Neural cell (in vitro differentiated cells): ENCODE data around the gene ARHGAP9. TPM values are rescaled to one million over a fixed set of nuclear protein-coding genes. Genes with fewer than 3 reads are reported as not detected.

Source experiments
- H2AFZ ChIP-seq: fragments of 200-600, 300-800 bp; sonication (generic), shearing (Covaris generic); 2 replicates; pipeline ENCODE4 v1.6.0; 2014; ENCODE audit warnings: low read depth, mild to moderate bottlenecking, antibody characterized with exemption, low read length, moderate library complexity
- H3F3A ChIP-seq: fragments of 200-600 bp; shearing (Covaris generic); 2 replicates; pipeline ENCODE4 v1.6.1; 2016; ENCODE audit warnings: mild to moderate bottlenecking, moderate library complexity, mixed read lengths, antibody characterized with exemption, low read length; ENCODE audit not compliant: insufficient read depth, poor library complexity, severe bottlenecking
- H3K27ac ChIP-seq: fragments of 200-600, 300-800 bp; sonication (generic), shearing (Covaris generic); 2 replicates; pipeline ENCODE4 v1.5.1; 2014; ENCODE audit warnings: mild to moderate bottlenecking, low read length, moderate library complexity
- H3K27me3 ChIP-seq: fragments of 300-800, 200-600 bp; sonication (generic), shearing (Covaris generic); 2 replicates; pipeline ENCODE4 v1.6.0; 2014; ENCODE audit warnings: mild to moderate bottlenecking, low read depth, low read length, moderate library complexity; ENCODE audit not compliant: insufficient read depth
- H3K36me3 ChIP-seq: fragments of 300-800, 200-600 bp; sonication (generic), shearing (Covaris generic); 2 replicates; pipeline ENCODE4 v1.5.1; 2014; ENCODE audit warnings: mild to moderate bottlenecking, antibody characterized with exemption, low read length, moderate library complexity; ENCODE audit not compliant: insufficient read depth
- H3K4me2 ChIP-seq: fragments of 300-800, 200-600 bp; sonication (generic), shearing (Covaris generic); 2 replicates; pipeline ENCODE4 v1.6.0; 2014; ENCODE audit warnings: mild to moderate bottlenecking, low read length
- H3K4me3 ChIP-seq: fragments of 300-800, 200-600 bp; sonication (generic), shearing (Covaris generic); 2 replicates; pipeline ENCODE4 v1.5.1; 2014; ENCODE audit warnings: mild to moderate bottlenecking, low read length, moderate library complexity
- H3K79me2 ChIP-seq: fragments of 200-600 bp; shearing (Covaris generic); replicated peaks from 2 replicates; pipeline ENCODE4 v1.6.0; 2014; ENCODE audit warnings: mild to moderate bottlenecking, low read length, moderate library complexity; ENCODE audit not compliant: insufficient read depth
- H3K9ac ChIP-seq: fragments of 300-800, 200-600 bp; sonication (generic), shearing (Covaris generic); 2 replicates; pipeline ENCODE4 v1.6.1; 2016; ENCODE audit warnings: mild to moderate bottlenecking, low read length, mixed read lengths
- H3K9me2 ChIP-seq: fragments of 200-600 bp; shearing (Covaris generic); 2 replicates; pipeline ENCODE4 v1.6.1; 2016; ENCODE audit warnings: mild to moderate bottlenecking, low read length, mixed read lengths; ENCODE audit not compliant: insufficient read depth
- H3K9me3 ChIP-seq: fragments of 200-600, 300-800 bp; sonication (generic), shearing (Covaris generic); 2 replicates; pipeline ENCODE4 v1.6.1; 2016; ENCODE audit warnings: mild to moderate bottlenecking, mixed run types, low read length, moderate library complexity, mixed read lengths
- H4K20me1 ChIP-seq: fragments of 200-600 bp; shearing (Covaris generic); 2 replicates; pipeline ENCODE4 v1.6.1; 2016; ENCODE audit warnings: mild to moderate bottlenecking, mixed run types; ENCODE audit not compliant: insufficient read depth
- EP300 ChIP-seq: fragments of 450-650 bp; conservative IDR thresholded peaks from 2 replicates; pipeline ENCODE4 v1.6.1; 2014; ENCODE audit warnings: antibody characterized with exemption, mild to moderate bottlenecking, moderate library complexity; ENCODE audit not compliant: poor library complexity, severe bottlenecking
- EZH2 ChIP-seq: fragments of 200-600, 300-800 bp; shearing (Covaris generic), sonication (generic); IDR thresholded peaks from 2 replicates; pipeline ENCODE4 v1.6.1; 2014; ENCODE audit warnings: antibody characterized with exemption, low read length, borderline replicate concordance, mild to moderate bottlenecking; ENCODE audit not compliant: insufficient read depth, poor library complexity, severe bottlenecking
- MXI1 ChIP-seq: fragments of 450-650 bp; conservative IDR thresholded peaks from 2 replicates; pipeline ENCODE4 v1.6.1; 2014; ENCODE audit warnings: antibody characterized with exemption, mild to moderate bottlenecking; ENCODE audit not compliant: poor library complexity, severe bottlenecking
- POLR2AphosphoS5 ChIP-seq: IDR thresholded peaks from 2 replicates; pipeline ENCODE4 v1.6.1; 2012
- RAD21 ChIP-seq: fragments of 450-650 bp; conservative IDR thresholded peaks from 2 replicates; pipeline ENCODE4 v1.6.1; 2014; ENCODE audit warnings: antibody characterized with exemption, mild to moderate bottlenecking, moderate library complexity
- REST ChIP-seq: IDR thresholded peaks from 2 replicates; pipeline ENCODE4 v1.6.1; 2012; ENCODE audit warnings: borderline replicate concordance
- SMC3 ChIP-seq: fragments of 450-650 bp; conservative IDR thresholded peaks from 2 replicates; pipeline ENCODE4 v1.6.1; 2014; ENCODE audit warnings: antibody characterized with exemption, mild to moderate bottlenecking, moderate library complexity; ENCODE audit not compliant: poor library complexity
- TAF1 ChIP-seq: IDR thresholded peaks from 2 replicates; pipeline ENCODE4 v1.6.1; 2012; ENCODE audit warnings: low read depth
- polyA plus RNA-seq: library from polyadenylated mRNA; depleted of rRNA; stranded (reverse); fragments of >200 nt; gene quantifications from 2 replicates; pipeline ENCODE4 v1.2.3, GENCODE V29; 2014
- TF ChIP-seq, protein P1 (sequence below): fragments of 450-650 bp; IDR thresholded peaks from 2 replicates; pipeline ENCODE4 v1.5.1; 2014; ENCODE audit warnings: antibody characterized with exemption, mild to moderate bottlenecking, moderate library complexity; ENCODE audit not compliant: poor library complexity, severe bottlenecking

The ARHGAP9 gene
- polyA plus RNA-seq, 1 donor from 2014 or later: not detected

- Histone ChIP-seq H3F3A (no peaks in the 10 kb centered on the region), H3K36me3 (no peaks in the 10 kb centered on the region), H3K9me2 (no peaks in the 10 kb centered on the region), H3K9me3 (no peaks in the 10 kb centered on the region), H3K27me3 (peaks cover 43% of the 10 kb centered on the region), H3K9ac (no peak overlapping the region), H3K27ac (no peak overlapping the region), H3K79me2 (no peaks in the 10 kb centered on the region), H2AFZ (no peak overlapping the region), H4K20me1 (no peaks in the 10 kb centered on the region), H3K4me3 (no peak overlapping the region), H3K4me2 (no peak overlapping the region)
- TF ChIP-seq TAF1: no peak
- TF ChIP-seq POLR2AphosphoS5: no peak
- TF ChIP-seq MXI1: no peak
- TF ChIP-seq, protein P1, sequence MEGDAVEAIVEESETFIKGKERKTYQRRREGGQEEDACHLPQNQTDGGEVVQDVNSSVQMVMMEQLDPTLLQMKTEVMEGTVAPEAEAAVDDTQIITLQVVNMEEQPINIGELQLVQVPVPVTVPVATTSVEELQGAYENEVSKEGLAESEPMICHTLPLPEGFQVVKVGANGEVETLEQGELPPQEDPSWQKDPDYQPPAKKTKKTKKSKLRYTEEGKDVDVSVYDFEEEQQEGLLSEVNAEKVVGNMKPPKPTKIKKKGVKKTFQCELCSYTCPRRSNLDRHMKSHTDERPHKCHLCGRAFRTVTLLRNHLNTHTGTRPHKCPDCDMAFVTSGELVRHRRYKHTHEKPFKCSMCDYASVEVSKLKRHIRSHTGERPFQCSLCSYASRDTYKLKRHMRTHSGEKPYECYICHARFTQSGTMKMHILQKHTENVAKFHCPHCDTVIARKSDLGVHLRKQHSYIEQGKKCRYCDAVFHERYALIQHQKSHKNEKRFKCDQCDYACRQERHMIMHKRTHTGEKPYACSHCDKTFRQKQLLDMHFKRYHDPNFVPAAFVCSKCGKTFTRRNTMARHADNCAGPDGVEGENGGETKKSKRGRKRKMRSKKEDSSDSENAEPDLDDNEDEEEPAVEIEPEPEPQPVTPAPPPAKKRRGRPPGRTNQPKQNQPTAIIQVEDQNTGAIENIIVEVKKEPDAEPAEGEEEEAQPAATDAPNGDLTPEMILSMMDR: no peak
Observed at GRCh38 chr12:57462912-57463253, 16.8 kb downstream of the ARHGAP9 start.

DNA sequence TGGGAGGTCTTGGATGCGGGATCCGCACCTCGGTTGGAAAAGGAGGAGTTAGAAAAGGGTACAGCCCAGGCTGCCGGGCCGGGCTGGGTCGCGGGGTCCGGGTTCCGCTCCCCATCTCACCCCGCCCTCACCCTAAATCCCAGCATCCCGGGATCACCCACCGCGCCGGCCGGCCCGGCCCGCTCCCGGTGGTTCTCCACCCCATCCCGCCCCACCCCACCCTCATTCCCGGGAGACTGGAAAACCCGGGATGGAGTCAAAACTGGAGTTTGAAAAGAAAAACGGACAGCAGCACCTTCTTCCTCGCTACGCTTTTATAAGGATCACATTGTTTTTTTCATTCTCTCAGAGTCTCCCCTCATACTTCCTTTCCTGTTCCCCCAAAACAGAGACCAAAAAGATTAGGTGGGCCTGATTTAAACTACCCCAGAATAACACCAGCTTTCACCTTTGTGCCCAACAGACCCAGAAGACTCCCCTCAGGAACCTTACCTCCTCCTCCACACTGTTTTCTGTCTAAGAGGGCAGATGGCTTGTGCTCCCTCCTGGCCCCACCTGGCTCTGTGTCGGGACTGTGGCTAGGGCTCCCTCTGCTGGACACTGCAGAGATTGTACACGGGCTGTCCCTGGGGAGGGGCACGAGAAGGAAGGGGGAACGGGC, 17.3 kb downstream of the ARHGAP9 start:
- Histone ChIP-seq H4K20me1 (no peaks in the 10 kb centered on the region), H3K9ac (no peak overlapping the region), H3K9me3 (no peaks in the 10 kb centered on the region), H3F3A (no peaks in the 10 kb centered on the region), H2AFZ (no peak overlapping the region), H3K27me3 (peaks cover 39% of the 10 kb centered on the region), H3K4me2 (no peak overlapping the region), H3K4me3 (peak overlapping the region; percentile 55), H3K79me2 (no peaks in the 10 kb centered on the region), H3K9me2 (no peaks in the 10 kb centered on the region), H3K27ac (no peak overlapping the region), H3K36me3 (no peaks in the 10 kb centered on the region)
- TF ChIP-seq EZH2 (peak; percentile 33), EP300 (no peak), MXI1 (no peak), POLR2AphosphoS5 (peak; percentile 27), RAD21 (peak; percentile 64), SMC3 (peak; percentile 62)
- TF ChIP-seq, protein P1: peak; percentile 90

DNA sequence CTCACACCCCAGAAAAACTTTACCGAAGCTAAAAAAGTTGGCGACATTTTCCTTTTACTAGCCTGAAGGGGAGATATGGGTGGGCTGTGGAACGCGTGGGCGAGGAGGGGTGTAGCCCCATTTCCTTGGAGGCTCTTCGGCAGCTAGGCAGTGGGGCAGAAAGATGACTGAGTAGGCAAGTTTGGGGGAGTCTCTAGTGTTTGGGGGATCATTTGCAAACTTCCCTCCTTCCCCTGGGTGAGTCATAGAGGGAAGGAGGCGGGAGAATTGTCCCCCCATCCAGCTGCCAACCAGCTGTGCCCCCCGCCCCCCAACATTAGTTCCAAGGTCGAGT, 17.8 kb downstream of the ARHGAP9 start:
- H3K27ac ChIP-seq: no peak overlapping the region
- H3K9me3 ChIP-seq: no peaks in the 10 kb centered on the region
- no peak overlapping the region for H2AFZ ChIP-seq
- peak overlapping the region; percentile 55 for H3K4me3 ChIP-seq
- H3K9ac ChIP-seq: no peak overlapping the region
- H3K36me3 ChIP-seq: no peaks in the 10 kb centered on the region
- H3K4me2 ChIP-seq: no peak overlapping the region
- H4K20me1 ChIP-seq: no peaks in the 10 kb centered on the region
- no peaks in the 10 kb centered on the region for H3K9me2 ChIP-seq
- TF ChIP-seq, protein P1: no peak
- TF ChIP-seq REST (no peak), MXI1 (no peak), EP300 (no peak), POLR2AphosphoS5 (no peak), TAF1 (no peak), EZH2 (no peak), SMC3 (no peak)
- no peaks in the 10 kb centered on the region for H3F3A ChIP-seq
- H3K79me2 ChIP-seq: no peaks in the 10 kb centered on the region
- H3K27me3 ChIP-seq: peaks cover 39% of the 10 kb centered on the region
